GM21723 (cell line): ENCODE measurements around the gene ZC3H11A.
"Not testable (repeated sequence)": the region's sequence is repeated elsewhere in the genome, so short reads cannot be mapped to it uniquely, and the experiment has no call there.

Experiments used
- ATAC-seq: cut with Tn5 transposase; IDR thresholded peaks from one replicate; pipeline ENCODE4 v1.9.1; 2021; ENCODE audit warnings: mild to moderate bottlenecking, moderate library complexity; ENCODE audit not compliant: unreplicated experiment

Gene ZC3H11A

DNA sequence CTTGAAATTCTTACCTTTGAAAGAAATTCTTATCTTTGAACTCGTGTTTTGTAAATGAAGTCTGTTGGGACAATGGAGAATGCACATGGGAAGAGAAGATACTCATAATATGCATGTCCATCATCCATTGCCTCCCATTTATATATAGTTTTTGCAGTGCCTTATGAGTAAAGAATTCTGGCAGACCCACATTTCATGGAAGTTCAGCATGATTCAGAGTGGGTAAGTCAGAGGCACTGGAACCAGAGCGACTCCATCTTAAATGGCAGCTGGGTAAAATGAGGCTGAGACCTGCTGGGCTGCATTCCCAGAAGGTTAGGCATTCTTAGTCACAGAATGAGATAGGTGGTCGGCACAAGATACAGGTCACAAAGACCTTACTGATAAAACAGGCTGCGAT, 16.6 kb upstream of the ZC3H11A start:
- ATAC-seq: no peak

GRCh38 chr1:203781962-203782361, 13.5 kb upstream of the ZC3H11A start:
- ATAC-seq: no peak

- ATAC-seq: no peak
These were observed 5.5 kb upstream of the ZC3H11A start for GRCh38 chr1:203789966-203790365.

DNA sequence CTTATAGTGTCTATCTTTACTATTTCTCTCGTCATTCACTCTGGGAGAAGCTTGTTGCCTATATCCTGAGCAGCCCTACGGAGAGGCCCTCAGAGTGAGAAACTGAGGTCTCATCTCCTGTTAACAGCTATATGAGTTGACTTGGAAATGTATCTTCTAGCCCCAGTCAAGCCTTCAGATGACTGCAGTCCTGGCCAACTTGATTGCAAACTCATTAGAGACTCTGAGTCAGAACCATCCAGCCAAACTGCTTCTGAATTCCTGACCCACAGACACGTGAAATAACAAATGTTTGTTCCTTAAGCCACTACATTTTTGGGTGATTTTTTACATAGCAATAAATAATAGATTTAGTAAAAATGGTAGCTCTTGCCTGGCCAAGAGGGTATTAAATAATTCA, 3.9 kb upstream of the ZC3H11A start:
- ATAC-seq: no peak

DNA sequence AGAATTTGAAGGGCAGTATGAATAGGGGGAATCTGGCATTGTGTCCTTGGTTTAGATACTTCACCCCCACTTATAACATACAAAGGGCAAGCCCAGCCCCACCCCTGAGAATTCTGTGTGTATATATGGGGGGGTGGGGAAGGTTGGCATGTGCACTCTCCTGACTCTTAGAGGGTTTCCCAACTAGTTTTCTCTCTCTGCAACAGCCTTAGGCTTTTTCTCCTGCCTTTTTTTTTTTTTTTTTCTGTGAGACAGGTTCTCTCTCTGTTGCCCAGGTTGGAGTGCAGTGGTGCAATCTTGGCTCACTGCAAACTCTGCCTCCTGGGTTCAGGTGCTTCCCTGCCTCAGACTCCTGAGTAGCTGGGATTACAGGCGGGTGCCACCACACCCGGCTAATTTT, 2.9 kb upstream of the ZC3H11A start:
- no peak for ATAC-seq

DNA sequence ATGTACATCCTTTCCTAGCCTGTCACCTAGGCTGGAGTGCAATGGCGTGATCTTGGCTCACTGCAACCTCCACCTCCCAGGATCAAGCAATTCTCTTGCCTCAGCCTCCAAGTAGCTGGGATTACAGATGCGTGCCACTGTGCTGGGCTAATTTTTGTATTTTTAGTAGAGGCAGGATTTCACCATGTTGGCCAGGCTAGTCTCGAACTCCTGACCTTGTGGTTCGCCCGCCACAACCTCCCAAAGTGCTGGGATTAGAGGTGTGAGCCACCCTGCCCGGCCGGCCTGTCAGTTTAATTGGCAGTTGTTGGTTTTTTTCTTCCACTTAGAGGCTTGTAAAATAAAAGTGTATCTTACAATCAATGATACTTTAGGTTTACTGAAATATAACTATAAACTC, 1.9 kb upstream of the ZC3H11A start:
- not testable (repeated sequence) for ATAC-seq

GRCh38 chr1:203794764-203795440, 521 bp upstream of the ZC3H11A start:
- ATAC-seq: no peak

- no peak for ATAC-seq
These were observed 798 bp downstream of the ZC3H11A start for GRCh38 chr1:203796236-203796605.

GRCh38 chr1:203797216-203797615, 1.8 kb downstream of the ZC3H11A start:
- ATAC-seq: no peak

- no peak for ATAC-seq
These were observed 2.7 kb downstream of the ZC3H11A start for GRCh38 chr1:203797948-203798655.

DNA sequence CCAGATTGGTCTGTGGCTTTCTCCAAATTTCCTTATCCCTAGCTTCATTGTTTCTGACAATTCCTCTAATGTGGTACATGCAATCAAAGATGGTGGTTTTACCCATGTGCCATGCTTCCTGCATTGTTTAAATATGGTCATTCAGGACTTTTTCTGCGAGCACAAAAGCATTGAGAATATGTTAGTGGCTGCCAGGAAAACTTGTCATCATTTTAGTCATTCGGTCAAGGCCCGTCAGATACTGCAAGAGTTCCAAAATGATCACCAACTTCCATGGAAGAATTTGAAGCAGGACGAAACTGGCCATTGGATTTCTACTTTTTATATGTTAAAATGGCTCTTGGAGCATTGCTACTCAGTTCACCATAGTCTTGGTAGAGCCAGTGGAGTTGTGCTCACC, 3.7 kb downstream of the ZC3H11A start:
- no peak for ATAC-seq

DNA sequence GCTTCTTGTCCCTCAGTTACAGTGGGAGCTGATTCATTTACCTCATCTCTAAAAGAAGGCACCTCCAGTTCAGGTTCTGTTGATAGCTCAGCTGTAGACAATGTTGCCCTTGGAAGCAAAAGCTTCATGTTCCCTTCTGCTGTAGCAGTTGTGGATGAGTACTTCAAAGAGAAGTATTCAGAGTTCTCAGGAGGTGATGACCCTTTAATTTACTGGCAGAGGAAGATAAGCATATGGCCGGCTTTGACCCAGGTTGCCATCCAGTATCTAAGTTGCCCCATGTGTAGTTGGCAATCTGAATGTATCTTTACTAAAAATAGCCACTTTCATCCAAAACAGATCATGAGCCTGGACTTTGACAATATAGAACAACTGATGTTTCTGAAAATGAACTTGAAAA, 4.5 kb downstream of the ZC3H11A start:
- no peak for ATAC-seq

GRCh38 chr1:203805689-203806088, 10.3 kb downstream of the ZC3H11A start:
- no peak for ATAC-seq

DNA sequence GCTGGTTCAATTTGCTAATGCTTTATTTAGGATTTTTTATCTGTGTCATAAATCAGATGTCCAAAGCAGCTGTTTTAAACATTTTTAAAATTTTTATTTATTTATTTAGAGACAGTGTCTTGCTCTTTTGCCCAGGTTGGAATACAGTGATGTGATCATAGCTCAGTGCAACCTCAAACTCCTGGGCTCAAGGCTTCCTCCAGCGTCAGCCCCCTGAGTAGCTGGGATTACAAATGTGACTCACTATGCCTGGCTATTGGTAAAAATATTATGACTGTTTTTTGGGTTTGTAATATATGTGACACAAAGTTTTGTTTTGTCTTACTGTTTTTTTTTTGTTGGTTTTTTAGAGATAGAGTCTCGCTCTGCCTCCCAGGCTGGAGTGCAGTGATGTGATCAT, 11.8 kb downstream of the ZC3H11A start:
- no peak for ATAC-seq

DNA sequence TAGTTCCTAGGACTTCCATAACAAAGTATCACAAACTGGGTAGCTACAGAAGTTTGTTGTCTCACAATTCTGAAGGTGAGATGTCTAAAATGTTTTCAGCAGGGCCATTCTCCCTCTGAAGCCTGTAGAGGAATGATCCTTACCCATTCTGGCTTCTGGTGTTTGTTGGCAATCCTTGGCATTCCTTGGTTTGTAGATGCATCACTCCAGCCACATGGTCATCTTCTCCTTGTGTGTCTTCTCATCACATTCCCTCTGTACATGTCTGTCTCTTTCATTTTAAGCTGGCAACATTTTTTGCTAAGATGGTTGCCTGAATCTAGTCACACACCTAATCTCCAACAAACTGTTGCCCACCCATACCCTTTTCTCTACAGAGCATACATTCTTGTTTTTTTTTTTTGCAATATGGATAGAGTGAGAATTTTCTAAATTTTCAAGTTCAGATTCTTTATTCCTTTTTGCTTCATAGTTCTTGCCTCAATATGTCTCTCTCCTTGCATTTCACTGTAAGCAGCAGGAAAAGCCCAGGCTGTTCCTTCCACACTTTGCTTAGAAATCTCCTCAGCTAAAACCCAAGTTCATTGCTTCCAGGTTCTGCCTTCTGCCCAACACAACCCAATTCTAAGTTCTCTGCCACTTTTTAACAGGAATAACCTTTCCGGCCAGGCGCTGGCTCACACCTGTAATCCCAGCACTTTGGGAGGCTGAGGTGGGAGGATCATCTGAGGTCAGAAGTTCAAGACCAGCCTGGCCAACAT, 18.3 kb downstream of the ZC3H11A start:
- no peak for ATAC-seq

DNA sequence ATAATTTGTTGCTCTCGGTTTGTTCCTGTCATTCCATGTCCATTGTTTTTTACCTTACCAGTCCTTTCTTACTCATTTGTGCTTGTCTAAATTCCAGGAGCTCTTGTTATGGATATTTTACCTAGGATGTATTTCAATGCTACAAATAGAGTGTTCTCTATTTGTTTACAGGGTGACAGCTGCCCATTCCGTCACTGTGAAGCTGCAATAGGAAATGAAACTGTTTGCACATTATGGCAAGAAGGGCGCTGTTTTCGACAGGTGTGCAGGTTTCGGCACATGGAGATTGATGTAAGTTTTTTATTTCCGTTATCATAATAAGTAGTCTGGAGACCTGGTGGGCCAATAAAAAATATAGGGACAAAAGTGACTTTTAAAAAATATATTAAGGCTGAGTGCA, 23.0 kb downstream of the ZC3H11A start:
- no peak for ATAC-seq

- ATAC-seq: no peak
These were observed 27.9 kb downstream of the ZC3H11A start for GRCh38 chr1:203823306-203823705.

GRCh38 chr1:203826175-203826574, 30.8 kb downstream of the ZC3H11A start:
- ATAC-seq: no peak

DNA sequence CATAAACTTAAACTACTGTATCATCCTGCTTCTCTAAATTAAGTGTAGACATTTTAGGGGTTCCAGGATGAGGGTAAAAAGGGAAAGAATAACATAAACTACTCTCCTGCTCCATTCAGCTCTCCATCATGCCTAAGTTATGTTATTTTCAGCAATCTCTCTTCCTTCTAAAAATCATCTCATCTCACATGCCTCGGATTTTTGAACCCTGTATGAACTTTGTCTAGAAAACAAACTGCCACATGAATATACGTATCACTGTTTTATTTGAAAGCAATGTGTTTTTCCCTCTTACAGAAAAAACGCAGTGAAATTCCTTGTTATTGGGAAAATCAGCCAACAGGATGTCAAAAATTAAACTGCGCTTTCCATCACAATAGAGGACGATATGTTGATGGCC, 32.6 kb downstream of the ZC3H11A start:
- no peak for ATAC-seq

DNA sequence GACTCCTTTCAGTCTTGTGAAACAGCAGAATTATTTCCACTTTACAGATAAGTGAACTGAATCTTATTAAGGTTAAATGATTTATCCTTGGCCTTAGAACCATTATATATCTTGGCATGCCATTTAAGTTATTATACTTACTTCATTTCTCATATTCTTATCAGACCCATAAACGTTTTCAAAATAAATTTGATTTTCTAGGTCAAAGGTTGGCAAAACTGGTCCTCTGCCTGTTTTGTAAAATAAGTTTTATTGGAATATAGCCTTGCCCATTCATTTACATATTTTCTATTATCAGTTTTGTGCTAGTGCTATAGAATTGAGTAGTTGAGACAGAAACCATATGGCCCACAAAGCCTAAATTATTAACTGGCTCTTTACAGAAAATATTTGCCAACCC, 33.1 kb downstream of the ZC3H11A start:
- no peak for ATAC-seq

DNA sequence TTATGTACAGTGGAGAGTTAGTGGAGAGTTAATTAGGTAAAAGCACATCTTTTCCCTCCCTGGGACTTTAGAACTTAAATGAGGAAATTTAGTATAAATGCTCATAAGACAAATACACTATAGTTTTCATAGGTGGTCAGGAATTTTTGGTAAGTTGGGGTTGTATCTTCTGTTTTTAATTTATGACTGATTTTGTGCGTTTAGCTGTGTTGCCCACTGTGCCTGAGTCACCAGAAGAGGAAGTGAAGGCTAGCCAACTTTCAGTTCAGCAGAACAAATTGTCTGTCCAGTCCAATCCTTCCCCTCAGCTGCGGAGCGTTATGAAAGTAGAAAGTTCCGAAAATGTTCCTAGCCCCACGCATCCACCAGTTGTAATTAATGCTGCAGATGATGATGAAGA, 33.8 kb downstream of the ZC3H11A start:
- not testable (repeated sequence) for ATAC-seq

DNA sequence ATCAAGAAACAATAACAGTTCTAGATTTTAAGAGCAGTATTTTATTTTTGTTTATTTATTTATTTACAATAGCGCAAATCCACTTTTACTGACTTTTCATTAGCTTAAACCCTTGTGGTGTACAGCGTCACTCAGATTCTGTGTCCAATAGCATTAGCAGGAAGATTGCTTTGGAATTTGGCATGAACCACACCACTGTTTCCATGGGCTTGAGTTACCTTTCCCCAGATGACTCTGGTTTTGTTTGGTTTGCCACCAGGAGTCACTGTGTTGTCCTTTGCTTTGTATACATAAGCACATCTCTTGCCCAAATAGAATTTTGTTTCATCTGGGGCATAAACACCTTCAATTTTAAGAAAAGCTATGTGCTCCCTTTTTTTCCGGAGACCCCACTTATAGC, 40.1 kb downstream of the ZC3H11A start:
- no peak for ATAC-seq
